Body of pancreas (tissue), 4 donors: ENCODE measurements around the gene ZNF273. TPM values are rescaled to one million over a fixed set of nuclear protein-coding genes. Genes with fewer than 3 reads are reported as not detected.

ENCODE experiments used
- ATAC-seq: fragments of 150-250 bp; one replicate; pipeline ENCODE4 v1.9.1; 2016
- DNase-seq, 4 donors: peaks; one replicate each; pipeline ENCODE4 v3.0.0-alpha.2; 2019
- H3K27ac ChIP-seq, 4 donors: fragments of 200-600 bp; sonication (generic); 1 replicate in 3 of 4; 2 replicates in 1 of 4; pipeline versions ENCODE4 v1.5.1 to v1.6.1; 2016 to 2019; ENCODE audit warnings: mild to moderate bottlenecking in 1 of 4, mixed read lengths in 1 of 4, moderate library complexity in 1 of 4
- H3K27me3 ChIP-seq, 2 donors: fragments of 200-600 bp; sonication (generic); one replicate each; pipeline ENCODE4 v1.6.0; 2016; ENCODE audit warnings: mild to moderate bottlenecking in 1 of 2
- H3K36me3 ChIP-seq, 2 donors: fragments of 200-600 bp; sonication (generic); replicated peaks in 1 of 2; 2 replicates each; pipeline ENCODE4 v1.5.1; 2016; ENCODE audit warnings: low read depth in 2 of 2; ENCODE audit not compliant: insufficient read depth in 1 of 2
- H3K4me1 ChIP-seq: fragments of 200-600 bp; sonication (generic); one replicate; pipeline ENCODE4 v1.6.0; 2016
- H3K4me3 ChIP-seq, 2 donors: fragments of 200-600 bp; sonication (generic); 1 replicate in 1 of 2; 2 replicates in 1 of 2; pipeline ENCODE4 v1.5.1; 2016 to 2019
- H3K9me3 ChIP-seq, 3 donors: fragments of 200-600 bp; sonication (generic); 1 replicate in 2 of 3; 2 replicates in 1 of 3; pipeline ENCODE4 v1.5.1; 2016
- POLR2A ChIP-seq, 3 donors: fragments of 450-650 bp; IDR thresholded peaks; one replicate each; pipeline ENCODE4 v1.6.1; 2016; ENCODE audit warnings: antibody characterized with exemption in 3 of 3, mild to moderate bottlenecking in 2 of 3
- WGBS, 2 donors: methylation state at CpG; one replicate each; pipeline ENCODE4 v1.1.5; 2017; 5-methylcytosine and 5-hydroxymethylcytosine counted together
- intact Hi-C: fragments of 100-400 bp; cut with DNase I; formaldehyde crosslinking; loops from one replicate; pipeline ENCODE4 v1.15.1; 2023
- total RNA-seq, 2 donors: library from RNA; depleted of rRNA; stranded (reverse); fragments of >200 nt; gene quantifications; one replicate each; pipeline ENCODE4 v1.1.0, GENCODE V29; 2016
- TF ChIP-seq, protein P1 (sequence below), 7 experiments: fragments of 450-650 bp in 4 of 7; fragments of 200-600 bp in 3 of 7; sonication (generic) in 3 of 7; IDR thresholded peaks; one replicate each; pipeline ENCODE4 v1.5.1; 2016 to 2019; ENCODE audit warnings: antibody characterized with exemption in 7 of 7

ZNF273 gene
- total RNA-seq, 2 donors from 2014 or later: 4.2 to 19.4 TPM

DNA sequence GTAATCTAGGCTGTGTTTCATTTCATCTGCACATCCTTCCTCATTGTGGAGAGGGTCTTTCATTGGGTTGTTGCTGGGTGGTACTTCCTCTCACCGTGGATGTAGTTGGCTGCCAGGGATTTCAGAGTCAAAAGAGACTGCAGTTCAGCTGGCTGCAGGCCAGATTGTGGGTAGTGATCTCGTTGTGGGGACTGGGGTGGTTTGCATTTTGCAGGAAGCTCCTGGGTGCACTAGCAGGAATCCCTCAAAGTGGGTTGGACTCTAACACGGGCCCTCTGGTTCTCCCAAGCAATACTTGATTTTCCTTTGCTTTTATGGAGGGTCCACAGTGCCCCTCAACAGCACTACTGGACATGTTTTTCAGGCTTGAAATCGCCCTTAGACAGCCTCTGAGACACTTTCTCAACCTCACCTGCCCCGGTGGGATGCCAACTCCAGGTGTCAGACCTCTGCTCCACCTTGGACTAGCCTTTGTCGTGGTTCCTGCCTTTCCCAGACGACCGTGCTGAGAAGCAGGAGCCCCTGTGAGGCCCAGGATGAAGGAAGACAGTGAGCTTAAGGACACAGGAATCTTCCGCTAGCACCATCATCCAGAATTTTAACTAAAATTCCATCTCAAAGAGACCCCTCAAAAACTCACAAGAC, 23.9 kb upstream of the ZNF273 start:
- TF ChIP-seq, protein P1, sequence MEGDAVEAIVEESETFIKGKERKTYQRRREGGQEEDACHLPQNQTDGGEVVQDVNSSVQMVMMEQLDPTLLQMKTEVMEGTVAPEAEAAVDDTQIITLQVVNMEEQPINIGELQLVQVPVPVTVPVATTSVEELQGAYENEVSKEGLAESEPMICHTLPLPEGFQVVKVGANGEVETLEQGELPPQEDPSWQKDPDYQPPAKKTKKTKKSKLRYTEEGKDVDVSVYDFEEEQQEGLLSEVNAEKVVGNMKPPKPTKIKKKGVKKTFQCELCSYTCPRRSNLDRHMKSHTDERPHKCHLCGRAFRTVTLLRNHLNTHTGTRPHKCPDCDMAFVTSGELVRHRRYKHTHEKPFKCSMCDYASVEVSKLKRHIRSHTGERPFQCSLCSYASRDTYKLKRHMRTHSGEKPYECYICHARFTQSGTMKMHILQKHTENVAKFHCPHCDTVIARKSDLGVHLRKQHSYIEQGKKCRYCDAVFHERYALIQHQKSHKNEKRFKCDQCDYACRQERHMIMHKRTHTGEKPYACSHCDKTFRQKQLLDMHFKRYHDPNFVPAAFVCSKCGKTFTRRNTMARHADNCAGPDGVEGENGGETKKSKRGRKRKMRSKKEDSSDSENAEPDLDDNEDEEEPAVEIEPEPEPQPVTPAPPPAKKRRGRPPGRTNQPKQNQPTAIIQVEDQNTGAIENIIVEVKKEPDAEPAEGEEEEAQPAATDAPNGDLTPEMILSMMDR (IDR thresholded peaks at IDR 0.05): no peak
- no peak for TF ChIP-seq POLR2A (IDR thresholded peaks at IDR 0.05)
- H3K27me3 ChIP-seq: no peaks in the 10 kb centered on the region
- H3K36me3 ChIP-seq: no peaks in the 10 kb centered on the region
- H3K4me3 ChIP-seq: no peak overlapping the region
- no peaks in the 10 kb centered on the region for H3K9me3 ChIP-seq
- no peak overlapping the region for H3K27ac ChIP-seq
- intact Hi-C loops: no loop called here
- 63 to 69% methylated on average over 5 to 9 of the region's 9 CpGs for WGBS, 2 donors
- DNase-seq (no peak), ATAC-seq (no peak)
- H3K4me1 ChIP-seq: peaks cover 16% of the 10 kb centered on the region

- 88 to 95% methylated on average over 17 of the region's 17 CpGs for WGBS, 2 donors
- H3K36me3 ChIP-seq: no peaks in the 10 kb centered on the region
- H3K4me1 ChIP-seq: peaks cover 16% of the 10 kb centered on the region
- no peak overlapping the region for H3K4me3 ChIP-seq
- no peak overlapping the region for H3K27ac ChIP-seq
- intact Hi-C loops: no loop called here
- no peak for TF ChIP-seq POLR2A (IDR thresholded peaks at IDR 0.05)
- TF ChIP-seq, protein P1 (IDR thresholded peaks at IDR 0.05): no peak
- no peaks in the 10 kb centered on the region for H3K27me3 ChIP-seq
- ATAC-seq (no peak), DNase-seq (no peak)
- no peaks in the 10 kb centered on the region for H3K9me3 ChIP-seq
Observed at GRCh38 chr7:64879800-64880199, 23.3 kb upstream of the ZNF273 start.

GRCh38 chr7:64880322-64881297, 22.5 kb upstream of the ZNF273 start:
- intact Hi-C loops: no loop called here
- Histone ChIP-seq H3K9me3 (no peaks in the 10 kb centered on the region), H3K4me3 (no peak overlapping the region), H3K36me3 (no peaks in the 10 kb centered on the region), H3K27ac (no peak overlapping the region), H3K4me1 (peaks cover 16% of the 10 kb centered on the region), H3K27me3 (no peaks in the 10 kb centered on the region)
- TF ChIP-seq POLR2A (IDR thresholded peaks at IDR 0.05): no peak
- TF ChIP-seq, protein P1 (IDR thresholded peaks at IDR 0.05): no peak
- no peak for ATAC-seq
- DNase-seq: no peak
- WGBS, 2 donors: 90 to 95% methylated on average over 34 to 38 of the region's 38 CpGs

GRCh38 chr7:64881461-64882287, 21.4 kb upstream of the ZNF273 start:
- Histone ChIP-seq H3K27ac (no peak overlapping the region), H3K36me3 (no peaks in the 10 kb centered on the region), H3K4me1 (peaks cover 16% of the 10 kb centered on the region), H3K9me3 (no peaks in the 10 kb centered on the region), H3K4me3 (no peak overlapping the region), H3K27me3 (no peaks in the 10 kb centered on the region)
- intact Hi-C loops: no loop called here
- ATAC-seq (no peak), DNase-seq (no peak)
- TF ChIP-seq, protein P1 (IDR thresholded peaks at IDR 0.05): no peak
- no peak for TF ChIP-seq POLR2A (IDR thresholded peaks at IDR 0.05)
- 67 to 76% methylated on average over 25 to 26 of the region's 26 CpGs for whole genome bisulfite sequencing, 2 donors
